GM03348 (cell line): Measurements from ENCODE around the gene ADCY4.
A peak's percentile ranks its signal among the peaks of the same experiment; 100 is the strongest.

Experiments used
- DNase-seq: peaks from one replicate; pipeline ENCODE4 v3.0.0; 2012; ENCODE audit warnings: low spot score

ADCY4 gene

DNA sequence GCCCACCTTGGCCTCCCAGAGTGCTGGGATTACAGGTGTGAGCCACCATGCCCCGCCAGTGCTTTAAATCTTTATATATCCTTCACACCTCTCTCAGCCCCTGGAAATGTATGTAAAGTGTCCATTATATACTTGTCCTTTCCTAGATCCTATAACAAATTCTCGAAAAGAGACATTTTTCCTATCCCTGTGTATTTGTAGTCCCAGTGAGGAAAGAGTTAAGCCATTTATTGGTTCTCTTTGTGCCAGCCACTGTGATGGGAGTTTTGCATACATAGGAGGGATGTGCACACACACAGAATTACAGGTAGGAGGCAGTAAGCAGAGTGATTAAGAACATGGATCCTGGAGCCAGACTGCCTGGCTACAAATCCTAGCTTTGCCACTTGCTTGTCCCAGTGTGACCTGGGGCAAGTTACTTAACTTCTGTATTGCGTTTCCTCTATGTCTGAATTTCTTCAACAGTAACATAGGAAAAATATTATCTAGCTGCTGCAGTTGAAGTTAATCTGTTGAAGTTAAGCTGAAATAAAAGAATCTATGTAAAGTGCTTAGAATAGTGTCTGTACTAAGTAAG is 61.4 kb downstream of the ADCY4 start:
- no peak for DNase-seq

DNA sequence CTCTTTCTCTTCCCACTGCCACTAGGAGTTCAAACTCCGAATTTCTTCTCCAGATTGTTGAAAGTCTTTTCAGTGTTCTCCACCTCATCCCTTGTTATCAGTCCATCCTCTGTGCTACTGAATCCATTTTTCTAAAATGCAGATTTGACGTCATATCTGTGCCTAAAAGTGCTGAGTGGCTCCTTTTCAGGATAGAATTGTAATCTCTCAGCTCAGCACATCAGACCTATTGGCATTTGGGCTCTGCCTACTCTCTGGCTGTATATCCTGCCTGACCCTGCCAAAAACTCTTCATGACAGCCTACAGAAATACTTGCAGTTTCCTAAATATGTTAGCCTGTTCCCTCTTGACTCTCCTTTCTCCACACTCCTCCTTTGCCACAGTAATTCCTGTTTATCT is 62.4 kb downstream of the ADCY4 start:
- no peak for DNase-seq

DNA sequence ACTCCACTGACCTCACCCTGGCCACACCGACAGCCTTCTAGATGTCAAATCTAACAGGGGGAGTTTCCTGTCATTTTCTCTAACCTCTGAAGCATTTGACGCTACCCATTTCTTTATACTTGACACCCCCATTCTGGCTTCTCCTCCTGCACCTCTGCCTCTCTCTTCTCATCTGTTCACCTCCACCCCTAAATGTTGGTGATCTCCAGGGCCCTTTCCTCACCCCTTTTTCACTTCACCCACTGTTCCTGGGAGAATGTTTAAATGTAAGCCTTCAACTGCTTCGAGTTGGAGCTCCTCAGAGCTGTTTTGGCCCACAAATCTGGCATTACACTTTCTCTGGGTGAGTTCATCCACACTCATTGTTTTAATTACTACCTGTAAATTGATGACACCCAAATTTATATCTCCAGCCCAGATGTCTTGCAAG is 63.0 kb downstream of the ADCY4 start:
- DNase-seq, result no peak

DNA sequence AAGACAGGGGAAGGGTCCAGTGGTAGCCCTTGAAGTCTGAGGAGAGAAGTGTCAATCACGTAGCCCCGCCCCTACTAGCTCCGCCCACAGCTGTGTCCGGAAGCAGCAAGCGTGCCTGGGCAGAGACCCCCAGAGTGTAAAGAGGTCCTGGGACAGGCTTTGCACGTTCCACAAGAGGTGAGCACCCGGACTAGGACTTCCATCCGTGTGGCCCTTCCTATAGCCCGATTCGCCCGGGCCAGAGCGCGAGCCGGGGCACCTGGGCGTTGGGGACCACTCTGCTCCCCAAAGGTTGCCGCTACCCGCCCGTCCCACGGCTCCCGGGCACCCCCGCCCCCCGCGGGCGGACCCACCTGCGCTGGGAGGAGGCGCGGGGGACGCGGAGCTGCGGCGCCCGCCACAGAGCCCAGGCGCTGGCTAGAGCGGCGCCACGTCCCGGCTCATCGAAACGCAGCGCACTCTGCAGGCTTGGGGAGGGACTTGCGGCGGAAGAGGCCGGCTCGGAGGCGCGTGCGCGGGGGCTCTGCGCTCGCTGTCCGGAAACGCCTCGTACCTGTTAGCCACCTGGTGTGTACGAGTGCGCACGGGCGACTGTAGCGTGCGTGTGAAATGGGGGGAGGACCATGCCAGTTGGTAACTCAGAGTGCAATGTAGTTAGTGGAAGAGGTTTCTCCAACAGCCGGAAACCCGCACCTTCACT is 63.6 kb downstream of the ADCY4 start, which contains the start of gene RABGGTA:
Gene RABGGTA (minus strand): TSS at position 464 of the 700 bp plus-strand sequence. CDS start 482 bp downstream, outside the sequence.
- peak; percentile 97 for DNase-seq

DNA sequence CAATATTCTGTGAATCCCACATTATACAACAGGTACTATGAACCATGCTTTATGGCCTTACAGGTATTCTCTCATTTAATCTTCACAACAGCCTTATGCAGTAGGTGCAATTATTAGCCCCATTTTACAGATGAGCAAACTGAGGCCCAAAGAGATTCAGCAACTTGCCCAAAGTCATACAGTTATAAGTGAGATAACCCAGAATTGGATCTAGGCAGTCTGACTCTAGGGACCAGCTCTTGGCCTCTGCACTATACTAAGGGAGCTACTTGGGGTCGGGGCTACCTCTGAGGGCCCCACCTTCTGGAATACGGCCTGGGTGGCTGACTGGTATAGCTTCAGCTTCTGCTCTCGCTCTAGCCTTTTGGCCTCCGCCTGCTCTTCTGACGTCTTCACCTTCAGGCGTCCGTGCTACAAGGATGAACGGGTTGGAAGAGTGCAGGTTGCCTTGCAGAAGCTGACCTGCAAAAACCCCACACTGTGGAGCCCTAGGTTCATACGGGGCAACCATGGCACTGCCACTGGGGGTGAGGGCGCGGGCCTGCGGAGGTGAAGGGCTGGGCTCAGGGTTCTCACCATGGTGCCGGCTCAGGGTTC is 64.2 kb downstream of the ADCY4 start:
- no peak for DNase-seq

DNA sequence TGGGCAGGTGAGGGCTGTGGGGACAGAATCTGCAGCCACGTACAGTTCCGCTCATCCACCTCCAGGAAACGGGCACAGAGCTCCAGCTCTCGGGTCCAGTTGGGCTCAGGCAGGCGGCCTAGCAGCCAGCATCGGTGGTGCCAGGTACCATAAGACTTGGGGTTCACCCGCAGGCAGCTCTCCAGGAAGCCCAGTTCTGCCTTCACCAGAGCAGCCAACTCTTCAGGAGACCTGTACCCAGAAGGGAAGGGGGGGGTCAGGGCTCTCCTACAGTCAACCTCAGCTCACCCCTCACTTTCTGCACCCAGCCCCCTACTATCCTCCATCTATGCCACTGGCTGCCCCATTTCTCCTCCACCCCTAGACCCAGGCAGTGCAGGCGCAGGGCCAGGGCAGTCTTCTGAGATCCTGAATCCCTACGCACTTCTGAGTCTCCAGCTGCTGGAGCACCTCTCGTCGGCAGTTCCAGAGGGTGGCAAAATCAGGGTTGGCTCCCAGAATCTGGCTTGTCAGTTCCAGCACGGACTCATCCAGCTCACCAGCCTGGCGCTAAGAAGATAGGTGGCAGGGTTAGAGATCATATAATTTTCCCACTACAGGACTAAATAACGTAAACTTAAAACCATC is 64.8 kb downstream of the ADCY4 start:
- no peak for DNase-seq

DNA sequence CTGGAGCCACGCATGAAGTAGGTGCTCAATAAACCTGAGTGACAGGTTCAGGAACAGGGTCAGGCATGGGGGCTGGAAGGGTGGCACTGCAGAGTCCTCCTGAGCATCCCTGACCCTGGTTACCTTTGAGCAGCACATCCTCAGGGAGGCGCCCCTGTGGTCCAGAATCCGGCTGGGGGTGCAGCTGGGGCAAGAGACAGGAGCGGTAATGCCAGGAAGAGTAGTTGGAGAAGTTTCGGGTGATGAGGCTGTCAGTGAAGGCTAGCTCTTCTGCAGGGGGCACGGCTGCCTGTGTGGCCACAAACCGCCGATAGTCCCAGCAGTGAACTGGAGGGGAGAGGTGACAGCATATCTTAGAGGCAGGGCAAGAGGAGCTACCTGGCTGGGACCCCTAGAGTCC is 65.5 kb downstream of the ADCY4 start:
- no peak for DNase-seq
